NCI-H187 (cell line): ENCODE measurements around the gene RGL3.
"Not testable (repeated sequence)": the region's sequence is repeated elsewhere in the genome, so short reads cannot be mapped to it uniquely, and the experiment has no call there.

Source experiments
- DNase-seq, 2 experiments: peaks; one replicate each; lab custom pipeline; 2025; lab: John Stamatoyannopoulos, UW

The RGL3 gene, protein sequence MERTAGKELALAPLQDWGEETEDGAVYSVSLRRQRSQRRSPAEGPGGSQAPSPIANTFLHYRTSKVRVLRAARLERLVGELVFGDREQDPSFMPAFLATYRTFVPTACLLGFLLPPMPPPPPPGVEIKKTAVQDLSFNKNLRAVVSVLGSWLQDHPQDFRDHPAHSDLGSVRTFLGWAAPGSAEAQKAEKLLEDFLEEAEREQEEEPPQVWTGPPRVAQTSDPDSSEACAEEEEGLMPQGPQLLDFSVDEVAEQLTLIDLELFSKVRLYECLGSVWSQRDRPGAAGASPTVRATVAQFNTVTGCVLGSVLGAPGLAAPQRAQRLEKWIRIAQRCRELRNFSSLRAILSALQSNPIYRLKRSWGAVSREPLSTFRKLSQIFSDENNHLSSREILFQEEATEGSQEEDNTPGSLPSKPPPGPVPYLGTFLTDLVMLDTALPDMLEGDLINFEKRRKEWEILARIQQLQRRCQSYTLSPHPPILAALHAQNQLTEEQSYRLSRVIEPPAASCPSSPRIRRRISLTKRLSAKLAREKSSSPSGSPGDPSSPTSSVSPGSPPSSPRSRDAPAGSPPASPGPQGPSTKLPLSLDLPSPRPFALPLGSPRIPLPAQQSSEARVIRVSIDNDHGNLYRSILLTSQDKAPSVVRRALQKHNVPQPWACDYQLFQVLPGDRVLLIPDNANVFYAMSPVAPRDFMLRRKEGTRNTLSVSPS

DNA sequence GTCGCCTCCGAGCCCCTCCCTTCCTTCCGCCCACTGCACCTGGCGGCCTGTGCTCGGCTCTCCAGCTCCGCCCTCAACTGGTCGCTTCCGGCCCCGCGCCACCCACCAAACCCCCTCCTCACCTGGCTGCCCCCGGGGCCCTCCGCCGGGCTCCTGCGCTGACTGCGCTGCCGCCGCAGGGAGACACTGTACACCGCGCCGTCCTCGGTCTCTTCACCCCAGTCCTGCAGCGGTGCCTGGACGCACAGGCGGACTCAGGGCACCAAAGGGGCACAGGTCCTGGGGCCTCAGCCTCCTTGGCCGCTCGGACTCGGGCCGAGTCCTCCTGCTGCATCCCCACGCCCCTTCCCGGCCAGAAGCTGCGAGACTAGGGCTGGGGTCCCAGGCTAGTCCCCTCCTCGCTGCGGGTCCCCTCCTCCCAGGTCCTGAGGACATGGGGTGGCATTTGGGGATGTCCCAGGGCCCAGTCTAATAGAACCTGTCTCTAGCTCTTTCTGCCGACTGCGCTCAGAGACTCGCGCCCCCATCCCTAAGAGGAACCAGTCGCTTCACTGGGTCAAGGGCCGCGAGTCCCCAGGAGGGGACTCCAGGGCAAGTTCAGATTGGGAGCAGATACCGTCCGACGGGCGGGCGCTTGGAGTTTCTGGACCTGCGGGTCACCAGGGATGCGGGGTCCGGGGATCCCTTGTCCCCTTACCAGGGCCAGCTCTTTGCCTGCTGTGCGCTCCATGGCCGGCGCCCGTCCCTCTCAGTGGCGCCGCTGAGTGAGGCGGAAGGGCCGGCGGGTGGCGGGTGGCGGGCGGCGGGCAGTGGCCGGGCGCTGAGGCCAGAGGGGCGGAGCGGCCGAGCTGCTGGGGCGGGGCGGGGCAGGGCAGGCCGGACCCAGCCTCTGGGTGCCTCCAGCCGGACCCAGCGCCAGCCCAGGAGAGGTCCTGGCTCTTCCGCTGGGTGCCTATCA is at the start of gene RGL3:
RGL3 (minus strand) TSS at position 766 of the 958 bp plus-strand sequence; CDS start at position 730, 36 bp downstream.
- no peak for DNase-seq

DNA sequence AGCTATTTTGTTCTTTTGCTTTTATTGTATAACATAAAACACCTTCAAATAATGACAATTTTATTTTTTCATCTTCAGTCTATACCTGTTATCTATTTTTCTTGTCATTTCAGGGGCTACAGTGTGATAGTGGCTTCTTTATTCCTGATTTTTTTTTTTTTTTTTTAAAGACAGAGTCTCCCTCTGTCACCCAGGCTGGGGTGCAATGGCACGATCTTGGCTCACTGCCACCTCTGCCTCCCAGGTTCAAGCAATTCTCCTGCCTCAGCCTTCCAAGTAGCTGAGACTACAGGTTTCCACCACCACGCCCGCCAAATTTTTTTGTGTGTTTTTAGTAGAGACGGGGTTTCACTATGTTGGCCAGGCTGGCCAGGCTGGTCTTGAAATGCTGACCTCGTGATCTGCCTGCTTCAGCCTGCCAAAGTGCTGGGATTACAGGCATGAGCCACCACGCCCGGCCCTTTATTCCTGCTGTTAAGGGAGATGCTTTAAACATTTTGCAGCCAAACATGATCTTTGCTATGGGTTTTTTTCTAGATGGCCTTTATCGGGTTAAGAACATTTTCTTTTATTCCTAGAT is 49.2 kb upstream of the RGL3 start:
- DNase-seq = not testable (repeated sequence)

DNA sequence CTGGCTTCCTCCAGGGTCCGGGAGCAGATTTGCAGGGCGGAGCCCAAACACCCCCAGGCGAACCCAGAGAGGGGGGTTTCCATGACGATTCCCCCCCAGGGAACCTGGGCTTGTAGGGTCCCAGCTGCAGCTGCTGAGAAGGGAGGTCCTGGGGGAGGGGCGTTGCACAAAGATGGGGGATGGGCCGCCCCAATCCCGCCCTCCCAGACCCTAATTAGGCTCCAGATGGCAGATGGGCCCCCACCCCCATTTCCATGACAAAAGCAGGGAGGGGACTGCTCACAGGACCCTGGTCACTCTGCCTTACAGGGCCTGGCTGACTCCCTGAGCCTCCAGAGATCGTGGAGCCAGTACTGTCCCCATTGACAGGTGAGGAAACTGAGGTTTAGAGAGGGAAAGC is 46.5 kb upstream of the RGL3 start:
- DNase-seq = no peak

DNA sequence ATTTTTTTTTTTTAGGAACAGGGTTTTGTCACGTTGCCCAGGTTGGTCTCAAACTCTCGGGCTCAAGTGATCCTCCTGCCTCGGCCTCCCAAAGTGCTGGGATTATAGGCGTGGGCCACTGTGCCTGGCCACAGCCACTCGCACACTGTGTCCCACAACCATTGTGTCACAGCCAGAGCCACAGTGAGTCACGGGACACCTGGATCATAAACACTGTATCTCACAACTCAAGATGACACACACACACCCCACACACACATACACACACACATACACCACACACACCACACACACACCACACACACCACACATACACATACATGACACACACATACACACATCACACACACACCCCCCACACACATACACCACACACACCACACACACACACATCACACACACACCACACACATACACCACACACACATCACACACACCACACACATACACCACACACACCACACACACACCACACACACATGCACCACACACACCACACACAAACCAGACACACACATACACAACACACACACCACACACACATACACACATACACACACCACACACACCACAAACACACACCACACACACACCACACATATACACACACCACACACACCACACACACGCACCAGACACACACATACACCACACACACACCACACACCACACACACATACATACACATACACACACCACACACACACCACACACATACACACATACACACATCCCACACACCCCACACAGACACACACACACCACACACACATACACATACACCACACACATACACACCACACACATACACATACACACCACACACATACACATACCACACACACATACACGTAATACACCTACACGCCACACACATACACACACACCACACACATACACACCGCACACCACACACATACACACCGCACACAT is 45.5 kb upstream of the RGL3 start:
- no peak for DNase-seq

DNA sequence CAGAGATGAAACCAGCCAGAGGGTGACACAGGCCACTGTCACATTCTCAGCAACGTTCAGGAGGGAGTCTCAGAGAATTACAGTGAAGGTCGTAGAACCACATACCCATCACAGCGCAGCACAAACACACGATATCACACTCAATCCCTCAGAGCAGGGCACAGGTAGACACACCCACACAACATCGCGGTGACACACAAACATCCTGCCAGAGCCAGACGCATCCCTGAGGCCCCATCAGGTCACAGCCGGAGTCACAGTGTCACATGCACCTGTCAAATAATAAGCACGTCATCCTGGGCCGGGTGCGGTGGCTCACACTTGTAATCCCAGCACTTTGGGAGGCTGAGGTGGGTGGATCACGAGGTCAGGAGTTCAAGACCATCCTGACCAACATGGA is 44.3 kb upstream of the RGL3 start:
- DNase-seq = no peak

DNA sequence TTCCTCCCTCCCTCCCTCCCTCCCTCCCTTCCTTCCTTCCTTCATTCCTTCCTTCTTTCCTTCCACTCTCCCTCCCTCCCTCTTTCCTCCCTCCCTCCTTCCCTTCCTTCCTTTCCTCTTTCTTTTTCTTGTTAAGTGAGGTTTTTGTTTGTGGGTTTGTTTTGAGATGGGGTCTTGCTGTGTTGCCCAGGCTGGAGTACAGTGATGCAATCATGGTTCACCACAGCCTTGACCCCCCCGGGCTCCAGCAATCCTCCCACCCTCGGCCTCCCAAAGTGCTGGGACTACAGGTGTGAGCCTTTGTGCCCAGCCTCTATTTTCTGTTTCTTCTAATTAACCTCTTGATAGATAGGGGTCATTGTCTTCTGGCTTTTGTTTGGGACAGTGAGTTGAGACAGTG is 42.3 kb upstream of the RGL3 start:
- no peak for DNase-seq

DNA sequence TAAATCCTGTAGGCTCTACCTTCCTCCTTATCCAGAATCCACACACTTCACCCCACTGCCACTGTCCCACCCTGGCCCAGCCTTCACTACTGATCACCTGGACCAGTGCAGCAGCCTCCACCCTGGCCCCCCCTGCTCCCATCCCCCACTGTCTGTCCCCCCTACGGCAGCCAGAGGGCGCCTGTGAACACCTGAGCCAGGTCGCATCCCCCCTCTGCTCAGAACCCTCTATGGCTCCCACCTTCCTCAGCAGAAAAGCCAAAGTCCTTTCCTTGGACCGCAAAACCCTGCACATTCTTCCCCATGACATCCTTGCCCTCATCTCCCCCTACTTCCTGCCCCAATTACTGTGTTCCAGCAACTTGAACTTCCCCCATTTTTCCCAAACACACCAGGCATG is 41.1 kb upstream of the RGL3 start:
- DNase-seq = no peak

DNA sequence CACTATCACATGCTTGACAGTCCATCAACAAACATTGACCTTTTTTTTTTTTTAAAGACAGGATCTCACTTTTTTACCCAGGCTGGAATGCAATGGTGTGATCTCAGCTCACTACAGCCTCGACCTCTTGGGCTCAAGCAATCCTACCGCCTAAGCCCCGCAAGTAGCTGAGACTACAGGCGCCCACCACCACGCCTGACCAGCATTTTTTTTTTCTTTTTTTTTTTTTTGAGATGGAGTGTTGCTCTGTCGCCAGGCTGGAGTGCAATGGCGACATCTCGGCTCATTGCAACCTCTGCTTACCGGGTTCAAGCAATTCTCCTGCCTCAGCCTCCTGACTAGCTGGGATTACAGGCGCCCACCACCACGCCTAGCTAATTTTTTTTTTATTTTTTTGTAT is 39.8 kb upstream of the RGL3 start:
- DNase-seq = not testable (repeated sequence)

DNA sequence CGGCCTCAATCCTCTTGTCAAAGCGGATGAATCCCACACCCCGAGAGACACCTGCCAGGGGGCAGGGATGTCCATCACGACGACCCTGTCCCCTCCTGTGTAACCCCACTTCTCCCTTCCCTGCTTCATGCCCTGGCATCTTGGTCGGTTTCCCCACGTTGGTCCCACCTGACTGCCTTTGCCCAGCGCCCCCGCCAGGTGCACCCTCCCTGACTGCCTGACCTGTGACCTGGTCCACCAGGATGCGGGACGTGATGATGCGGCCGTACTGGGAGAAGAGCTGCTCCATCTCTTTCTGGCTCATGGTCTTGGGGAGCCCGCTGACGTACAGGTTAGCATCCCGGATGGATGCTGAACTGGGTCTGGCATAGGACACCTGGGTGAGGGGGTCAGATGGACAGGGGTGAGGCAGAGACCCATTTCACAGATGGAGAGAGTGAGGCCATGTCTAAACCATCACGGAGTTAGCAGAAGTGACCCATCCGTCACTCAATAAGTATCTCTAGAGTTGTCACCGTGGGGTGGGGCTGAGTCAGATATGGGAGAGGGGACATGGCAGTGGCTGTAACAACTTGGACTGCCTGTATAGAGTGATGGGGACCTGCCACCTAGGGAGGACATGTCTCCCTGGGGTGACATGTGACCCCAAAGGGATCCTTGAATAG is 39.3 kb upstream of the RGL3 start:
- no peak for DNase-seq

DNA sequence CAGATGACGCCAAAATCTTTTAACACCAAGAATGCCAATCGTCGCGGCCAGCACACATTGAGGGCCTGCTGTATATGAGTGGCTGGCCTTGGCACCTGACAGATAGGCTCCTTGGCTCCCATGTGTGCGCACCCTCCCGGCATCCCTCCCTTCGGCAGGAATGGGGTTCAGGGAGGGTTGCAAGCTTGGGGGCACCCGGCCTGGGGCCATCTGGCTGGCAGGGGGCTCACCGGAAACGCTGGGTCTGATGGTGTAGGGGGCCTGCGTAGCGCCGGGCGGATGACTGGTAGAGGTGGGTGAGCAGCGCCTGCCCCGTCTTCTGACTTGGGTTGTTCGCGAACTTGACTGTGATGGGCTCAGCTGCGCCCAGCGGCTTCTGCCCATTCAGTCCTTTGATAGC is 38.7 kb upstream of the RGL3 start:
- DNase-seq = no peak

DNA sequence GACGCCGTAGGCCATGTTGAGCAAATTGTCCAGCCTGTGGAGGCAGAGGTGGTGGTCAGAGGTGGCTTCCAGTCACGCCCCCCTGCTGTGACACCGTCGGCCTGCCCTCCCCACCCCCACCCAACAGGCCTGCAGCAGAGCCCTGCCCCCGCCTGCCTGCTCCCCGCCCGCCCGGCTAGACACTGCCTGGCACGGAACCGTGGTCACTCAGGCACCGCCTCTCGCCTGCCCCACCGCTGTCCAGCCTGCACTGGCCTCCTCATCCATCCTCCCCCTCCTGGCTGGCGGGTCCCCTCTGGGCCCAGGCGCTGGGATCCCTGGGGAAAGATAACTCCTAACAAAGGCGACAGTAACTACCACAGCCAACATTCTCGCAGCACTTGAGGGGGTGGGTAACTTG is 38.0 kb upstream of the RGL3 start:
- no peak for DNase-seq

DNA sequence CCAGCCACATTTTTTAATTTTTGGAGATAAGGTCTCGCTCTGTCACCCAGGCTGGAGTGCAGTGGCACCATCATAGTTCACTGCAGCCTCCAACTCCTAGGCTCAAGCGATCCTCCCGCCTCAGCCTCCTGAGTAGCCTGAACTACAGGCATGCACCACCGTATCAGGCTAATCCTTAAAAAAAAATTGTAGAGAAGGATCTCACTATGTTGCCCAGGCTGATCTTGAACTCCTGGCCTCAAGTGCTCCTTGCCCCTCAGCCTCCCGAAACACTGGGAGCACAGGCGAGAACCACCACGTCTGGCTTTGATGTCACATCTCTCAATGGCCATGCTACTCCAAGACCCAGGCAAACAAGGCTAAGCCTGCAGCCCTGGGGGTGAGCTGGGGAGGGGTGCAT is 37.5 kb upstream of the RGL3 start:
- DNase-seq = no peak

DNA sequence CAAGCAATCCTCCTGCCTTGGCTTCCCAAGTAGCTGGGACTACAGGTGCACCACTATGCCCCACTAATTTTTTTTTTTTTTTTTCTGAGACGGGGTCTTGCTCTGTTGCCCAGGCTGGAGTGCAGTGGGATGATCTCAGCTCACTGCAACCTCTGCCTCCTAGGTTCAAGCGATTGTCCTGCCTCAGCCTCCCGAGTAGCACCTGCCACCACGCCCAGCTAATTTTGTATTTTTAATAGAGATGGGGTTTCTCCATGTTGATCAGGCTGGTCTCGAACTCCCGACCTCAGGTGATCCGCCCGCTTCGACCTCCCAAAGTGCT is 36.1 kb upstream of the RGL3 start:
- not testable (repeated sequence) for DNase-seq

DNA sequence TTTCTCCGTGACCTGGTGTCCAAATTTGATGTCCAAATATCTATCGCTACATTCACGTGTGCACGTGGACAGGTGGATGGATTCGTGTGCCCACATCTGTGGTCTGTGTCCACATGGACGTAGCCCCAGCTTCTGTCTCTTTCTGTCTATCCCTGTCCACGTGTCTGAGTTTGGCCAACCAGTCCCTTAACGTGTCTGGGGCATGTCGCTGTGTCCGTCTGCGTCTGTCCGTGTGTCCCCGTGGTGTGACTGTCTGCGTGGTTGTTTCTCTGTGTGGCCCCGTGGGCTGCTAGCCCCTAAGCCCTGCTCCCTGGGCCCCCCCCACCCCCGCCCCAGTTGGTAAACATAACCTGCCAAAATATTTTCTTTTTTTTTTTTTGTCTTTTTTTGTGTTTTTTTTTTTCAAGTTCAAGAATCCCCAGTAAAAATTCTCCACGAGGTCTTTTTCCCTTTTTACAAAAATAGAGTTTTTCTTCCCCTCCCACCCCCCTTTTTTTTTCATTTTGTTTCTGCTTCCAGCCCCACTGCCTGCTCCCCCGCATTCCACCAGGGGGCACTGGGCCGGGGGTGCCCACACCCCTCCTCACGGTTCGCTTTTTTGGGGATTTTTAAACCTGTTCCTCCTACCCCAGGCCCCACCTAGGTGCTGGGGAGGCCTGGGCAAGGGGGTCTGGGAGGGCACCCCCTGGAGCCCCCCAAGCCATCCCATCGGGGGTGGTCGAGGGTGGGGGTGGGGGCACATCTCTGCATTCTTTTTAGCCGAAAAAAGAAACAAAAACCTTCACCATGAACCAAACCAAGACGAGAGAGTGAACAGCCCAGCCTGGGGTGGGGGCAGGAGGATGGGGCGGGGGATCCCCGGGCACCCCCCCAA is 34.6 kb upstream of the RGL3 start:
- no peak for DNase-seq

DNA sequence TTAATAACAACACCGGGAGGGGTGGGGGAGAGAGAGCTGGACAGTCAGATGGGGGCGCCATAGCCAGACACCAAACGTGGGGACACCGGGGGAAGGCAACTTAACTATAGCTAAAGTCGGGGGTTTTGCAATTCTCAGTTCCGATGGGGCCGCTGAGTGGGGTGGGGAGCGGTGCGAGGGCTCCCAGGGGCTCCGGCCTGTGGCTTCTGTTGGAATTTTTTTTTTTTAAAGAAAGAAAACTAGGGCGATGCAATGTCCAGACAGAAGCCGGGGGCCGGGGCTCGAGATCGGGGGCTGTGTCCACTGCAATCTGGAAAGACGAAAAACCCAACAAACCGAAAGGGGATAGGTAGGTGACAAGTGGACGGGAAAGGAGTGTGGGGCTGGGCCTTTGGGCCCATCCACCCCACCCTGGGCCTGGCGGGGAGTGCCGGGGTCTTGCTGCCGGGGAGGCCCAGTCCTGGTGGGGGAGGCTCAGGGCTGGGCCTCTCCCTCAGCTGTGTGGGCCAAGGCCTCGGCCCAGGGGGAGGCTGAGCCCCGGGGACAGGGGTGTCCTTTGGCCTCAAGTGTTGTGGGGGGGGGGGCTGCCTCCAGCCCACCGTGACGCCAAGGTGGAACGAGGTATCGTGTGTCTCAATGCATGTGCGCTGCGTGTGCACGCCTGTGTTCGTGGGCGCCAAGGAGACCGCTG is 33.7 kb upstream of the RGL3 start:
- no peak for DNase-seq

DNA sequence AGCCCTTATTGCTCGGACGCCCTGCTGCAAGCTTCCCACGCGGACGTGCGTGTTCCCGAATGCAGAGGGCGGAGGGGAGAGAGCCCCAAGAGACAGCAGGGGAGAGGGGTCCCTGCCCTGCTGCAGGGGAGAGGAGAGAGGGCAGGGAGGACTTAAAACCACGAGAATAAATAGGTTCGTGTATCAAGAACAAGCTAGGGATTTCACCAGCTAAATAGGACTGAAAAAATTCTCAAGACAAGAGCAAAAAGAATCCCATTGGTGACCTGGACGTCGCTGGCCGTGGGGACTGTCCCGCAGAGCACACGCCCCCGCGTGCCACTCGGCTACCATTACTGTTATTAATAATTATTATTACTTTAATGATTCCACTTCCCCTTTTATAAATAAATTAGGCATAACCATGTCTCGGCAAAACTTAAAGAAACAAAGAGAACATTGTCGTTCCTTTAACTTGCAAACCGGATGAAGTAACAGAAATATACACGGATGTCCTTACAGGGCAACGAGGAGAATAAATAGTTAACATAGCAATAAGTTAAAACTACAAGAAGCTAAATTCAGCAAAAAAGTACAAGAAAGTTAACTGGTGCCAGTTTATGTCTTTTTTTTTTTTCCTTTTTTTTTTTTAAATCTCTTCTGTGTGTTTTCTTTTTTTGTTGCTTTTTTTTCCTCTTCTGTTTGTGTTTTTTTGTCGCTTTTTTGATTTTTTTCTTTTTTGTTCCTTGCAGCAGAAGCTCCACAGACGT is 32.9 kb upstream of the RGL3 start:
- DNase-seq = no peak

DNA sequence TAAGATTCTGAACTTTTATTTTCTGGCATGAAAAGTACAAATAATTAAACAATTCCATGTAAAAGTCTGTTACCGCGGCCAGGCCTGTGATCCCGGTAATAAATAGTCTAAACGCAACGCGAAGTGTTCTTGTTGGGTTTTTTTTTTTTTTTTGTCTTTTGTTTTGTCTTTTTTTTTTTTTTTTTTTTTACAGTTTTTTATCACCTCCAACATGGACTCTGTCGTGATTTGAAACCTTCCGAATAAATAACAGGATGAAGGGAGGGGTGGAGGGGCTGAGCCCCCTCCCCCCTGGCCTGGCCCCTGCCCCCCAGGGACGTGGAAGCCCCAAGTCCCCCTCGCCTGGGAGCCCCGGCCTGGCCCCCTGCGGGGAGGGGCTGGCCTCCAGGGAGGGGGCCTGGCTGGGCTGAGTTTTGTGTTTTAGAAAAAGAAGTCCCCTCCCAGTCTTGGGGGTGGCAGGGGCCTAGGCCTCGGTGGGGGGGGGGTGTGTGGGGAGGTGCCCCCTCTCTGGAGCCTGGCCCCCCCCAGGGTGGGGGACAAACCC is 32.3 kb upstream of the RGL3 start:
- DNase-seq = no peak
